IPS DF 4.7 (cell line): Measurements from ENCODE around the gene FASTK.
"Not testable (repeated sequence)": the region's sequence is repeated elsewhere in the genome, so short reads cannot be mapped to it uniquely, and the experiment has no call there.

Experiments used
- DNase-seq: peaks from one replicate; pipeline ENCODE4 v3.0.0-alpha.2; 2013; ENCODE audit warnings: low spot score; ENCODE audit errors: extremely low read depth

The FASTK gene

GRCh38 chr7:151051108-151051507, 29.5 kb downstream of the FASTK start:
- DNase-seq: no peak

GRCh38 chr7:151048911-151049463, 31.6 kb downstream of the FASTK start:
- no peak for DNase-seq

GRCh38 chr7:151047976-151048815, 32.4 kb downstream of the FASTK start, which contains the start of gene ASIC3:
ASIC3 (plus strand) TSS chr7:151048531; CDS start chr7:151048886, 355 bp downstream.
- no peak for DNase-seq

GRCh38 chr7:151046603-151047573, 33.7 kb downstream of the FASTK start:
- DNase-seq: no peak

GRCh38 chr7:151045967-151046366, 34.6 kb downstream of the FASTK start:
- DNase-seq: no peak

GRCh38 chr7:151045262-151045661, 35.3 kb downstream of the FASTK start:
- DNase-seq: no peak

- DNase-seq: no peak
These were observed 36.6 kb downstream of the FASTK start for GRCh38 chr7:151043959-151044358.

GRCh38 chr7:151043449-151043848, 37.2 kb downstream of the FASTK start:
- not testable (repeated sequence) for DNase-seq

GRCh38 chr7:151040616-151041375, 39.8 kb downstream of the FASTK start:
- no peak for DNase-seq

GRCh38 chr7:151039850-151040548, 40.6 kb downstream of the FASTK start:
- no peak for DNase-seq

GRCh38 chr7:151038951-151039849, 41.4 kb downstream of the FASTK start:
- no peak for DNase-seq

GRCh38 chr7:151035902-151036301, 44.7 kb downstream of the FASTK start:
- DNase-seq: no peak

- no peak for DNase-seq
These were observed 45.4 kb downstream of the FASTK start for GRCh38 chr7:151035026-151035717.

- no peak for DNase-seq
These were observed 46.1 kb downstream of the FASTK start for GRCh38 chr7:151034312-151035025.

GRCh38 chr7:151033864-151034249, 46.8 kb downstream of the FASTK start:
- DNase-seq: no peak

- DNase-seq: no peak
These were observed 47.4 kb downstream of the FASTK start for GRCh38 chr7:151032936-151033863.

- DNase-seq: no peak
These were observed 49.6 kb downstream of the FASTK start for GRCh38 chr7:151031011-151031410.
